Measurements from ENCODE around the gene SLC39A6. TPM values are rescaled to one million over a fixed set of nuclear protein-coding genes. Genes with fewer than 3 reads are reported as not detected.

Gene SLC39A6
- total and polyA plus RNA-seq, 2 of the 13 experiments (the other 11 are each of a cell fraction or from before 2014, with no cell fraction given), result 41.7 to 59.2 TPM

DNA sequence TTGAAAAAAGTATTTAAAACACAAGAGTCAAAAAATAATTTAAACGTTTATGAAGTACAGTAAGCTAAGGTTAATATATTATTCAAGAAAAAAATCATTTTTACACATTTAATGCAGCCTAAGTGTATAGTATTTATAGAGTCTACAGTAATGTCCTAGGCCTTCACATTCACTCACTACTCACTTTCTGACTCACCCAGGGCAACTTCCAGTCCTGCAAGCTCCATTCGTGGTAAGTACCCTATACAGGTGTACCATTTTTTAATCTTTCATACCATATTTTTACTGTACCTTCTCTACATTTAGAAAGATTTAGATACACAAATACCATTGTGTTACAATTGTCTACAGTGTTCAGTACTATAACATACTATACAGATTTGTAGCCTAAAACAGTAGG is 40.9 kb downstream of the SLC39A6 start:
- H2AFZ ChIP-seq (ENCODE audit: low read length), result no peak overlapping the region
- H3K9ac ChIP-seq (ENCODE audit: insufficient read depth, low read depth, low read length), result no peak overlapping the region
- no peak overlapping the region for H3K27ac ChIP-seq (ENCODE audit: extremely low read length, insufficient read depth, low read length)
- WGBS (ENCODE audit: low lambda C conversion rate), result 1% methylated on average over 2 of the region's 2 CpGs
- BruUV-seq (replicated peaks), result no TSS peak
- H3K36me3 ChIP-seq (replicated peaks in 1 of 2; ENCODE audit: control insufficient read depth in 1 of 2, insufficient read depth in 2 of 2, low read length in 2 of 2), result no peaks in the 10 kb centered on the region
- H3K27me3 ChIP-seq (ENCODE audit: control insufficient read depth in 1 of 2, insufficient read depth in 2 of 2, low read length in 2 of 2), result peaks cover 1 to 8% of the 10 kb centered on the region in 2 experiments; a peak in 2 of 5 replicates
- ATAC-seq, result no peak
- H3K4me2 ChIP-seq (ENCODE audit: low read depth, low read length), result no peak overlapping the region
- no peak overlapping the region for H3K4me3 ChIP-seq (replicated peaks in 1 of 3; ENCODE audit: insufficient read depth in 1 of 3, low read depth in 2 of 3, low read length in 3 of 3)
- intact Hi-C loops (cut with micrococcal nuclease; ENCODE audit: unreplicated experiment) (no loop called here), in situ Hi-C loops (cut with HindIII; ENCODE audit: extremely low pct_ligation_motif_present, low pct_unique_long_range_greater_than_20kb) (no loop called here)
- no peak for FAIRE-seq
- no peaks in the 10 kb centered on the region for H3K79me2 ChIP-seq (ENCODE audit: insufficient read depth, low read length)
- ChIA-PET CTCF (ENCODE audit: low intra/inter-chr PET ratio, low total read pairs) (no interaction called here), POLR2A (interaction anchor here (0.6 kb wide), 1 partner anchor 102 kb away, joined by 3 read pairs; no protein-coding TSS in a partner anchor)
- TF ChIP-seq ZNF83 (CRISPR knock-in tag; IDR thresholded peaks at IDR 0.05; ENCODE audit: borderline replicate concordance), result no peak
- TF ChIP-seq, protein P1, sequence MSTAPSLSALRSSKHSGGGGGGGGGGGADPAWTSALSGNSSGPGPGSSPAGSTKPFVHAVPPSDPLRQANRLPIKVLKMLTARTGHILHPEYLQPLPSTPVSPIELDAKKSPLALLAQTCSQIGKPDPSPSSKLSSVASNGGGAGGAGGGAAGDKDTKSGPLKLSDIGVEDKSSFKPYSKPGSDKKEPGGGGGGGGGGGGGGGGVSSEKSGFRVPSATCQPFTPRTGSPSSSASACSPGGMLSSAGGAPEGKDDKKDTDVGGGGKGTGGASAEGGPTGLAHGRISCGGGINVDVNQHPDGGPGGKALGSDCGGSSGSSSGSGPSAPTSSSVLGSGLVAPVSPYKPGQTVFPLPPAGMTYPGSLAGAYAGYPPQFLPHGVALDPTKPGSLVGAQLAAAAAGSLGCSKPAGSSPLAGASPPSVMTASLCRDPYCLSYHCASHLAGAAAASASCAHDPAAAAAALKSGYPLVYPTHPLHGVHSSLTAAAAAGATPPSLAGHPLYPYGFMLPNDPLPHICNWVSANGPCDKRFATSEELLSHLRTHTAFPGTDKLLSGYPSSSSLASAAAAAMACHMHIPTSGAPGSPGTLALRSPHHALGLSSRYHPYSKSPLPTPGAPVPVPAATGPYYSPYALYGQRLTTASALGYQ (CRISPR knock-in tag; IDR thresholded peaks at IDR 0.05), result no peak
- no peak for TF ChIP-seq RBM22 (optimal IDR thresholded peaks at IDR 0.05; ENCODE audit: low read length)
- no peak for TF ChIP-seq ZFY (CRISPR knock-in tag; IDR thresholded peaks at IDR 0.05)
- TF ChIP-seq SMARCC2 (IDR thresholded peaks at IDR 0.05), result no peak
- no peak for TF ChIP-seq FIP1L1 (IDR thresholded peaks at IDR 0.05; ENCODE audit: borderline replicate concordance, insufficient read depth, low read depth, low read length)
- TF ChIP-seq, protein P2, sequence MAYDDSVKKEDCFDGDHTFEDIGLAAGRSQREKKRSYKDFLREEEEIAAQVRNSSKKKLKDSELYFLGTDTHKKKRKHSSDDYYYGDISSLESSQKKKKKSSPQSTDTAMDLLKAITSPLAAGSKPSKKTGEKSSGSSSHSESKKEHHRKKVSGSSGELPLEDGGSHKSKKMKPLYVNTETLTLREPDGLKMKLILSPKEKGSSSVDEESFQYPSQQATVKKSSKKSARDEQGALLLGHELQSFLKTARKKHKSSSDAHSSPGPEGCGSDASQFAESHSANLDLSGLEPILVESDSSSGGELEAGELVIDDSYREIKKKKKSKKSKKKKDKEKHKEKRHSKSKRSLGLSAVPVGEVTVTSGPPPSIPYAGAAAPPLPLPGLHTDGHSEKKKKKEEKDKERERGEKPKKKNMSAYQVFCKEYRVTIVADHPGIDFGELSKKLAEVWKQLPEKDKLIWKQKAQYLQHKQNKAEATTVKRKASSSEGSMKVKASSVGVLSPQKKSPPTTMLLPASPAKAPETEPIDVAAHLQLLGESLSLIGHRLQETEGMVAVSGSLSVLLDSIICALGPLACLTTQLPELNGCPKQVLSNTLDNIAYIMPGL (CRISPR knock-in tag; IDR thresholded peaks at IDR 0.05; ENCODE audit: borderline replicate concordance in 1 of 2, low read depth in 1 of 2), result no peak
- TF ChIP-seq, protein P3, sequence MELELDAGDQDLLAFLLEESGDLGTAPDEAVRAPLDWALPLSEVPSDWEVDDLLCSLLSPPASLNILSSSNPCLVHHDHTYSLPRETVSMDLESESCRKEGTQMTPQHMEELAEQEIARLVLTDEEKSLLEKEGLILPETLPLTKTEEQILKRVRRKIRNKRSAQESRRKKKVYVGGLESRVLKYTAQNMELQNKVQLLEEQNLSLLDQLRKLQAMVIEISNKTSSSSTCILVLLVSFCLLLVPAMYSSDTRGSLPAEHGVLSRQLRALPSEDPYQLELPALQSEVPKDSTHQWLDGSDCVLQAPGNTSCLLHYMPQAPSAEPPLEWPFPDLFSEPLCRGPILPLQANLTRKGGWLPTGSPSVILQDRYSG (CRISPR knock-in tag; IDR thresholded peaks at IDR 0.05), result no peak
- H3K9me3 ChIP-seq (ENCODE audit: low read length), result no peaks in the 10 kb centered on the region
- peaks cover 2% of the 10 kb centered on the region; the same call in 1 of the 2 replicates for H3K4me1 ChIP-seq (ENCODE audit: insufficient read depth, low read length)
- H4K20me1 ChIP-seq (ENCODE audit: insufficient read depth, low read length), result no peaks in the 10 kb centered on the region
- no peak for DNase-seq (ENCODE audit: low spot score)
